K562 (cell line): ENCODE measurements around the gene PGGHG. TPM values are rescaled to one million over a fixed set of nuclear protein-coding genes. Genes with fewer than 3 reads are reported as not detected.

ENCODE experiments used
- CBX5 ChIP-seq: IDR thresholded peaks from 2 replicates; pipeline ENCODE4 v1.6.1; 2014; ENCODE audit warnings: low read depth, borderline replicate concordance
- FOS ChIP-seq: IDR thresholded peaks from 3 replicates; pipeline ENCODE4 v1.6.1; 2011; ENCODE audit not compliant: insufficient read length; ENCODE audit errors: extremely low read depth
- KDM5B ChIP-seq: fragments of 200-600 bp; sonication (generic); IDR thresholded peaks from 2 replicates; pipeline ENCODE4 v1.6.1; 2012; ENCODE audit warnings: low read depth, mild to moderate bottlenecking, moderate library complexity, low read length, control low read depth, inconsistent platforms; ENCODE audit not compliant: insufficient replicate concordance
- MEIS2 ChIP-seq: fragments of 450-650 bp; IDR thresholded peaks from 2 replicates; pipeline ENCODE4 v1.6.1; 2014; ENCODE audit warnings: mild to moderate bottlenecking; ENCODE audit not compliant: partially characterized antibody
- MTA2 ChIP-seq: fragments of 450-650 bp; IDR thresholded peaks from 2 replicates; pipeline ENCODE4 v1.6.1; 2016; ENCODE audit warnings: low read depth
- NONO ChIP-seq, 2 experiments: fragments of 200-400 bp in 1 of 2; fragments of 450-650 bp in 1 of 2; formaldehyde crosslinking in 1 of 2; IDR thresholded peaks; 2 replicates each; pipeline ENCODE4 v1.6.1; 2017; ENCODE audit warnings: low read depth in 2 of 2, mild to moderate bottlenecking in 2 of 2, moderate library complexity in 2 of 2, low read length in 1 of 2
- OTX1 ChIP-seq: fragments of 450-650 bp; formaldehyde crosslinking; IDR thresholded peaks from 2 replicates; pipeline ENCODE4 v1.4.0; 2022; ENCODE audit warnings: mild to moderate bottlenecking
- ZC3H8 ChIP-seq: fragments of 450-650 bp; IDR thresholded peaks from 2 replicates; pipeline ENCODE4 v1.6.1; 2017
- ZNF12 ChIP-seq: sonication (generic); formaldehyde crosslinking; IDR thresholded peaks from 2 replicates; pipeline ENCODE4 v1.4.0; 2020; ENCODE audit warnings: mild to moderate bottlenecking, missing genetic modification reagents
- ZSCAN32 ChIP-seq: fragments of 450-650 bp; formaldehyde crosslinking; IDR thresholded peaks from 2 replicates; pipeline ENCODE4 v1.4.0; 2020; ENCODE audit warnings: mild to moderate bottlenecking, moderate library complexity
- polyA plus RNA-seq, 8 experiments: library from polyadenylated mRNA; depleted of rRNA in 4 of 8; stranded (reverse) in 5 of 8; unstranded in 3 of 8; fragments of >200 nt; fragmentation: Nextera tagmentation in 2 of 8; fragmentation: Illumina TruSeq in 1 of 8; extraction: Ambion mirVana in 2 of 8; extraction: Trizol in 1 of 8; gene quantifications; 2 replicates each; pipeline versions ENCODE4 v1.2.1 to v1.2.3, GENCODE V29; 2011 to 2014; ENCODE audit warnings: inconsistent platforms in 1 of 8, missing spikeins in 1 of 8
- total RNA-seq, 7 experiments: library from RNA; depleted of rRNA in 6 of 7; stranded (reverse); fragments of >200 nt in 6 of 7; fragmentation: Illumina TruSeq in 2 of 7; extraction: Trizol in 2 of 7; gene quantifications; 2 replicates each; pipeline versions ENCODE4 v1.2.1 to v1.2.3, GENCODE V29; 2011 to 2021; ENCODE audit warnings: low replicate concordance in 1 of 7
- TF ChIP-seq, protein P1 (sequence below): sonication (generic); formaldehyde crosslinking; IDR thresholded peaks from 2 replicates; pipeline ENCODE4 v1.8.1; 2023; ENCODE audit warnings: mild to moderate bottlenecking, missing genetic modification reagents

PGGHG gene
- total and polyA plus RNA-seq, 9 of the 15 experiments (the other 6 are each of a cell fraction or from before 2014, with no cell fraction given), result 0.38 to 85.1 (median 18.1) TPM

GRCh38 chr11:250274-250673 lies 38.7 kb upstream of the PGGHG start (continued):
- TF ChIP-seq, protein P1, sequence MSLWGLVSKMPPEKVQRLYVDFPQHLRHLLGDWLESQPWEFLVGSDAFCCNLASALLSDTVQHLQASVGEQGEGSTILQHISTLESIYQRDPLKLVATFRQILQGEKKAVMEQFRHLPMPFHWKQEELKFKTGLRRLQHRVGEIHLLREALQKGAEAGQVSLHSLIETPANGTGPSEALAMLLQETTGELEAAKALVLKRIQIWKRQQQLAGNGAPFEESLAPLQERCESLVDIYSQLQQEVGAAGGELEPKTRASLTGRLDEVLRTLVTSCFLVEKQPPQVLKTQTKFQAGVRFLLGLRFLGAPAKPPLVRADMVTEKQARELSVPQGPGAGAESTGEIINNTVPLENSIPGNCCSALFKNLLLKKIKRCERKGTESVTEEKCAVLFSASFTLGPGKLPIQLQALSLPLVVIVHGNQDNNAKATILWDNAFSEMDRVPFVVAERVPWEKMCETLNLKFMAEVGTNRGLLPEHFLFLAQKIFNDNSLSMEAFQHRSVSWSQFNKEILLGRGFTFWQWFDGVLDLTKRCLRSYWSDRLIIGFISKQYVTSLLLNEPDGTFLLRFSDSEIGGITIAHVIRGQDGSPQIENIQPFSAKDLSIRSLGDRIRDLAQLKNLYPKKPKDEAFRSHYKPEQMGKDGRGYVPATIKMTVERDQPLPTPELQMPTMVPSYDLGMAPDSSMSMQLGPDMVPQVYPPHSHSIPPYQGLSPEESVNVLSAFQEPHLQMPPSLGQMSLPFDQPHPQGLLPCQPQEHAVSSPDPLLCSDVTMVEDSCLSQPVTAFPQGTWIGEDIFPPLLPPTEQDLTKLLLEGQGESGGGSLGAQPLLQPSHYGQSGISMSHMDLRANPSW (CRISPR knock-in tag), result no peak
- TF ChIP-seq KDM5B (no peak), MEIS2 (no peak), MTA2 (no peak), CBX5 (no peak), FOS (no peak), ZNF12 (CRISPR knock-in tag) (no peak), OTX1 (no peak), ZSCAN32 (CRISPR knock-in tag) (no peak), ZC3H8 (no peak), NONO (IDR thresholded peaks at IDR 0.05; ENCODE audit: low read depth in 2 of 2, low read length in 1 of 2) (no peak)
